Activated T-helper 1 cell treated with anti-CD3 and anti-CD28 coated beads, Interleukin-12 subunit alpha, Interleukin-12 subunit beta, Interleukin-2, Interleukin-4 antibody, amounts not matched to agents 30 ng/mL and 10 ng/mL and 1 ng/mL, durations not matched to agents 14 hours and 24 hours and 36 hours (primary cell): ENCODE results near the gene AKNA. TPM values are rescaled to one million over a fixed set of nuclear protein-coding genes. Genes with fewer than 3 reads are reported as not detected.

Experiments
- DNase-seq: peaks from one replicate; pipeline ENCODE4 v3.0.0; 2021; ENCODE audit warnings: low spot score
- H3K27ac Mint-ChIP-seq: one replicate; pipeline ENCODE4 v1.8.0; 2021; ENCODE audit warnings: mild to moderate bottlenecking, mixed read lengths
- H3K27me3 Mint-ChIP-seq: one replicate; pipeline ENCODE4 v1.8.0; 2022; ENCODE audit warnings: mild to moderate bottlenecking, moderate library complexity, mixed read lengths; ENCODE audit not compliant: insufficient read depth
- H3K36me3 Mint-ChIP-seq: one replicate; pipeline ENCODE4 v1.8.0; 2021; ENCODE audit warnings: low read depth, mixed read lengths
- H3K4me1 Mint-ChIP-seq: one replicate; pipeline ENCODE4 v1.8.0; 2021; ENCODE audit warnings: low read depth, mixed read lengths
- H3K4me3 Mint-ChIP-seq: one replicate; pipeline ENCODE4 v1.8.0; 2021; ENCODE audit warnings: mild to moderate bottlenecking, moderate library complexity, mixed read lengths
- H3K9me3 Mint-ChIP-seq: one replicate; pipeline ENCODE4 v1.8.0; 2021; ENCODE audit warnings: mixed read lengths
- intact Hi-C: fragments of 100-400 bp; cut with micrococcal nuclease; formaldehyde crosslinking; loops from one replicate; pipeline ENCODE4 v1.15.1; 2024
- total RNA-seq: library from RNA; stranded (reverse); gene quantifications from 2 replicates; pipeline ENCODE4 v1.2.3, GENCODE V29; 2022

The AKNA gene, protein sequence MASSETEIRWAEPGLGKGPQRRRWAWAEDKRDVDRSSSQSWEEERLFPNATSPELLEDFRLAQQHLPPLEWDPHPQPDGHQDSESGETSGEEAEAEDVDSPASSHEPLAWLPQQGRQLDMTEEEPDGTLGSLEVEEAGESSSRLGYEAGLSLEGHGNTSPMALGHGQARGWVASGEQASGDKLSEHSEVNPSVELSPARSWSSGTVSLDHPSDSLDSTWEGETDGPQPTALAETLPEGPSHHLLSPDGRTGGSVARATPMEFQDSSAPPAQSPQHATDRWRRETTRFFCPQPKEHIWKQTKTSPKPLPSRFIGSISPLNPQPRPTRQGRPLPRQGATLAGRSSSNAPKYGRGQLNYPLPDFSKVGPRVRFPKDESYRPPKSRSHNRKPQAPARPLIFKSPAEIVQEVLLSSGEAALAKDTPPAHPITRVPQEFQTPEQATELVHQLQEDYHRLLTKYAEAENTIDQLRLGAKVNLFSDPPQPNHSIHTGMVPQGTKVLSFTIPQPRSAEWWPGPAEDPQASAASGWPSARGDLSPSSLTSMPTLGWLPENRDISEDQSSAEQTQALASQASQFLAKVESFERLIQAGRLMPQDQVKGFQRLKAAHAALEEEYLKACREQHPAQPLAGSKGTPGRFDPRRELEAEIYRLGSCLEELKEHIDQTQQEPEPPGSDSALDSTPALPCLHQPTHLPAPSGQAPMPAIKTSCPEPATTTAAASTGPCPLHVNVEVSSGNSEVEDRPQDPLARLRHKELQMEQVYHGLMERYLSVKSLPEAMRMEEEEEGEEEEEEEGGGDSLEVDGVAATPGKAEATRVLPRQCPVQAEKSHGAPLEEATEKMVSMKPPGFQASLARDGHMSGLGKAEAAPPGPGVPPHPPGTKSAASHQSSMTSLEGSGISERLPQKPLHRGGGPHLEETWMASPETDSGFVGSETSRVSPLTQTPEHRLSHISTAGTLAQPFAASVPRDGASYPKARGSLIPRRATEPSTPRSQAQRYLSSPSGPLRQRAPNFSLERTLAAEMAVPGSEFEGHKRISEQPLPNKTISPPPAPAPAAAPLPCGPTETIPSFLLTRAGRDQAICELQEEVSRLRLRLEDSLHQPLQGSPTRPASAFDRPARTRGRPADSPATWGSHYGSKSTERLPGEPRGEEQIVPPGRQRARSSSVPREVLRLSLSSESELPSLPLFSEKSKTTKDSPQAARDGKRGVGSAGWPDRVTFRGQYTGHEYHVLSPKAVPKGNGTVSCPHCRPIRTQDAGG (N-terminal part only)
- 178 and 182 TPM in 2 replicates for total RNA-seq

DNA sequence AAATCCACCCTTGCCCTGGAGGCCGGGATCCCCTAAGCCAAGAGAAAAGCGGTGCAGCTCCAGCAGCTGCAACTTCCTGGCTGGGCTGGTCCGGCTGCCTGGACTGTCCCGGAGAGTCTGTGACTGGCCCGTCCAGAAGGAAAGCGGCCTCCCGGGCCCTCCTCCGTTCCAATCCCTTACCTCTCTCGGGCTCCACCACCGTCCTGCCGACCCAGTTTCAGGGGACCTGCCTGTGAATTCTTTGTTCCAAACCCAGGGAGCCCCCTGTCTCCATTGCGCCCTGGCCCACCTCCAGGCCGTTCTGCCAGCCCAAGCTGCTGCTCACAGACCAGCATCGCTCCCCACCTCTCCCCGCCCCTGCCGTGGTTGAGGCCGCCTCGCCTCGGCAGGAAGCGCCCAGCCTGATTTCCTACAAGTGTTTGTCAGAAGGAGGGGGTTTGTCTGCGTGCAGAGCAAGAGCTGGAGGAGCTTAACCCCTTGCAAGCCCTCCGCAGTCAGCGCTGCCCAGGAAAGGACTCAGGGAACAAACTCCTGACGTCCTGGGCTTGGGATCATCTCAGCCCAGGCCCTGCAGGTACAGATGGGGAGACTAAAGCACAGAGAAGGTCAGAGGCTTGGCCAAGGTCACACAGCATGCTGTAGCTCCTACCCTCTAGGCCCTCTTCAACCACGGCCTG is at the start of gene AKNA:
TSS of gene AKNA (minus strand) at position 303 of the 677 bp plus-strand sequence. CDS start 6,649 bp downstream, outside the sequence.
- peak; percentile 83 for DNase-seq
- H3K4me3 Mint-ChIP-seq = peak within 1 kb of the TSS; percentile 90
- H3K27ac Mint-ChIP-seq = peak within 1 kb of the TSS; percentile 93
- H3K4me1 Mint-ChIP-seq = peaks cover 73% of the 10 kb centered on the region
- H3K9me3 Mint-ChIP-seq = no peaks in the 10 kb centered on the region
- no peaks in the 10 kb centered on the region for H3K27me3 Mint-ChIP-seq
- peaks cover 54% of the 10 kb centered on the region for H3K36me3 Mint-ChIP-seq
- intact Hi-C loops = loop anchor here (1.0 to 10.0 kb wide), 9 partner anchors 10 to 1113 kb away; partner anchors contain the start of genes C9orf43, CDC26, KIF12 and POLE3

DNA sequence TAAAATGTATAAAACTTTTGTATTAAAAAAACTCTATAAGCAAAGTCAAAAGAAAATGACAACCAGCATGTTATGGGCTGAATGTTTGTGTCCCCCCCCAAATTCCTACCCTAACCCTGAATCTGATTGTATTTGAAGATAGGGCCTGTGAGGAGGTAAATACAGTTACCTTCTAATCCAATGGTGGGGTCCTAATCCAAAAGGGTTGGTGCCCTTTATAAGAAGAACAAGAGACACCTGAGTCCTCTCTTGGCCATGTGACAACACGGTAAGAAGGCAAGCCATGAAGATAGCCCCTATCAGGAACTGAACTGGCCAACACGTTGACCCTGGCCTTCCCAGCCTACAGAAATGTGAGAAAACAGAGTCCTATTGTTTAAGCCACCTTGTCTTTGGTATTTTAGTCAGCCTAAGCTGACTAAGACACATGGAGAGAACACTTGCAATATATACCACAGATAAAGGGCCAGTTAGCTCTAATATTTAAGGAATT is 49.7 kb upstream of the AKNA start:
- Mint-ChIP-seq H3K27me3 (peaks cover 2% of the 10 kb centered on the region), H3K27ac (no peak overlapping the region), H3K4me1 (peaks cover 5% of the 10 kb centered on the region), H3K9me3 (no peaks in the 10 kb centered on the region), H3K36me3 (no peaks in the 10 kb centered on the region), H3K4me3 (no peak overlapping the region)
- intact Hi-C loops = no loop called here
- no peak for DNase-seq

GRCh38 chr9:114434878-114435311 is 47.1 kb upstream of the AKNA start:
- H3K4me3 Mint-ChIP-seq = no peak overlapping the region
- intact Hi-C loops = loop anchor here (1.0 kb wide), 2 partner anchors 72 to 218 kb away; no protein-coding TSS in a partner anchor
- no peak for DNase-seq
- no peaks in the 10 kb centered on the region for H3K36me3 Mint-ChIP-seq
- peaks cover 5% of the 10 kb centered on the region for H3K4me1 Mint-ChIP-seq
- no peaks in the 10 kb centered on the region for H3K9me3 Mint-ChIP-seq
- peaks cover 5% of the 10 kb centered on the region for H3K27me3 Mint-ChIP-seq
- no peak overlapping the region for H3K27ac Mint-ChIP-seq

DNA sequence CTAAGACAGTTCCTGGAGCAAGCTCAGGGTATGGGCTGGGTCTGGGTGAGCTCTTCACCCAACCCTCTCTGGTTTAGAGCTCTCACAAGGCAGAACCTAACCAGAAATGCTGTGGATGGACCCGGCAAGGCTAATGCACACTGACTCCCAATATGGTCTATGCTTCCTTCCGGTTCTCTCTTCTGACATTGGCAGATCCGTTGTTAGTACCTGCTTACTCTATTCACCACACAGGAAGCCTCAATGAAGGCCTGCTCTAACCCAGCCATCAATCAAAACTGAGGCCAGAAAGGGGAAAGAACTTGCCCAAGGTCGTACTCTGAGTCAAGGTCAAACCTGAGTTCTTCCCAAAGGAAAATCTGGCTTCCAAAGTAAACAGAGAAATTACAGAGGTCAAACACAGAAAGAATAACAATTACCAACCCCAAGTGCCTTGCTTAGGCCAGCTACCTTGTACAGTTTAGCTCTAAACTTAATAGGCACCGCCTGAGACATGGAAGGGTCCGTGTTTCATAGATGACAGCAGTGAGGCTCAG is 46.0 kb upstream of the AKNA start:
- DNase-seq = no peak

GRCh38 chr9:114433086-114433485 is 45.3 kb upstream of the AKNA start:
- DNase-seq = no peak
- H3K36me3 Mint-ChIP-seq = no peaks in the 10 kb centered on the region
- H3K4me3 Mint-ChIP-seq = no peak overlapping the region
- H3K27me3 Mint-ChIP-seq = peaks cover 5% of the 10 kb centered on the region
- H3K4me1 Mint-ChIP-seq = peaks cover 5% of the 10 kb centered on the region
- no peaks in the 10 kb centered on the region for H3K9me3 Mint-ChIP-seq
- no peak overlapping the region for H3K27ac Mint-ChIP-seq
- intact Hi-C loops = no loop called here

More for the DNA sequence above, 46.0 kb upstream of the AKNA start:
- Mint-ChIP-seq H3K4me1 (peaks cover 5% of the 10 kb centered on the region), H3K9me3 (no peaks in the 10 kb centered on the region), H3K4me3 (no peak overlapping the region), H3K27ac (no peak overlapping the region), H3K36me3 (no peaks in the 10 kb centered on the region), H3K27me3 (peaks cover 5% of the 10 kb centered on the region)
- intact Hi-C loops = loop anchor here (1.0 kb wide), 2 partner anchors 74 to 220 kb away; no protein-coding TSS in a partner anchor

DNA sequence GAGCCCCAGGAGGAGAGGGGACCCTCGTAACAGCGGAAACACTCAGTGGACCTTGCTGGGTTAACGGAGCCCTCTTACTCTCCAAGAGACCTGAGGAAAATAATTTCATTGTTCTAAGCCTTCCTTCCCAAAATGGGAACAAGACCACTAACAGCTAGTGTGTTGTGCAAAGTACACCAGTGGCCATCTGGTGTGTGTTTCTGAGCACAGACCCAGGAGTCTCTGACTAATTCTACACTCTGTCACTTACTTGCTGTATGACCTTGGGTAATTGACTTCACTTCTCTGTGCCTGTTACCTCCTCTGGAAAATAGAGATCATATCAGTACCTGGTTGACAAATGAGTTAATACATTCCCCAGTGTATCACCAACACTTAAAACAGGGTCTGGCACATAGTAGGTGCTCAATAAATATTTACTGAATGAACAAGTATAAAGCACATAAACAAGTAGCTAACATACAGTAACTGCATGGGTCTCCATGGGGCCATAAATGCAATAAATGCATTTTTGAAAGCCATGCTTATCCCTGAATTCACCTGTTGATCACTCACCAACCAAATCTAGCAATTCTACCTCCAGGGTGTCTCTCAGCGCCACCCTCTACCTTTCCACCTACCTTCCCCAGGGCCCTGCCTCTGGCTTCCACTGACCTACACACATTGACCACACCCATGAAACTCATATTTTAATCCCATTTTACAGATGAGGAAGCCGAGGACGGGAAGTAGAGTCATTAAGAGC is 44.7 kb upstream of the AKNA start:
- intact Hi-C loops = no loop called here
- H3K9me3 Mint-ChIP-seq = no peaks in the 10 kb centered on the region
- peaks cover 5% of the 10 kb centered on the region for H3K27me3 Mint-ChIP-seq
- no peak overlapping the region for H3K27ac Mint-ChIP-seq
- H3K36me3 Mint-ChIP-seq = no peaks in the 10 kb centered on the region
- no peak overlapping the region for H3K4me3 Mint-ChIP-seq
- peaks cover 5% of the 10 kb centered on the region for H3K4me1 Mint-ChIP-seq
- DNase-seq = no peak

DNA sequence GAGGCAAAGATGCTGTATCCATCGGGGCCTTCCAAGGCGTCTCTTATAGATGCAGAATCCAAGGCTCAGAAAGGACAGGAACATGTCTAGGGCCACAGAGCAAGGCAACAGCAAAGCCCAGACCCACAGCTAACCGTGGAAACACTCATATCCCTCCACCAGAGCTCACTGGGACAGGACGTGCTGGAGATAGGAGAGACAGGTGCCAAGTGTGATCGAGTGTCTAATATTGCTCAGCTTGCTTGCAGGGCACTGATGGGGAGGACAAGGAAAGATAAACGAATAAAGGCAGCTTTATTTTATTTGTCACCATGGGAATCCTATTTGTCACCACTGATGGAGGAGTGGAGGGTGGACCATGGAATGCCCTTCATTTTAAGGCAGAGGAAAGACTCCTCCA is 44.0 kb upstream of the AKNA start:
- H3K27ac Mint-ChIP-seq = no peak overlapping the region
- peaks cover 9% of the 10 kb centered on the region for H3K27me3 Mint-ChIP-seq
- peaks cover 5% of the 10 kb centered on the region for H3K4me1 Mint-ChIP-seq
- no peaks in the 10 kb centered on the region for H3K9me3 Mint-ChIP-seq
- intact Hi-C loops = no loop called here
- H3K36me3 Mint-ChIP-seq = no peaks in the 10 kb centered on the region
- no peak overlapping the region for H3K4me3 Mint-ChIP-seq
- DNase-seq = no peak

DNA sequence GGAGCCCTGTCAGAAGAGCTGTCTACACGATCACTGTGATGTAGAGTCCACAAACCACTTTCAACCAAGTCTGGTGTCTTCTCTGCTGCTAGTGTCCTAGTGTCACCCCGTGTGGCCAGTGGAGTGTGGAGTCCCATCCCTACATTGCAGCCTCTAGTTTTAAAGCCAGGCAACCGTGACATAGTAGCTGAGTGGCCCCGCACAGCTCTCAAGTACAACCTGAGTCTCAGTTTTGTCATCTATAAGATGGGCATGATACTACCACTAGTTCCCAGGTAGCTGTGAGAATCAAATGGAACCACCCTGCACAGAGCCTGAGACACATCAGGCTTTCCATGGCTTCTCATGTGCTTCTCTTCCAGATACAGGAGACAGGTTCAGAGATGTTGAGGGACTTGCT is 43.2 kb upstream of the AKNA start:
- H3K36me3 Mint-ChIP-seq = no peaks in the 10 kb centered on the region
- peaks cover 5% of the 10 kb centered on the region for H3K4me1 Mint-ChIP-seq
- peaks cover 9% of the 10 kb centered on the region for H3K27me3 Mint-ChIP-seq
- DNase-seq = no peak
- H3K27ac Mint-ChIP-seq = no peak overlapping the region
- no peak overlapping the region for H3K4me3 Mint-ChIP-seq
- no peaks in the 10 kb centered on the region for H3K9me3 Mint-ChIP-seq
- intact Hi-C loops = no loop called here

- H3K36me3 Mint-ChIP-seq = no peaks in the 10 kb centered on the region
- no peak overlapping the region for H3K27ac Mint-ChIP-seq
- no peaks in the 10 kb centered on the region for H3K9me3 Mint-ChIP-seq
- peaks cover 9% of the 10 kb centered on the region for H3K27me3 Mint-ChIP-seq
- no peak for DNase-seq
- H3K4me1 Mint-ChIP-seq = peaks cover 5% of the 10 kb centered on the region
- intact Hi-C loops = no loop called here
- H3K4me3 Mint-ChIP-seq = no peak overlapping the region
Observed at GRCh38 chr9:114430457-114430856, 42.7 kb upstream of the AKNA start.

DNA sequence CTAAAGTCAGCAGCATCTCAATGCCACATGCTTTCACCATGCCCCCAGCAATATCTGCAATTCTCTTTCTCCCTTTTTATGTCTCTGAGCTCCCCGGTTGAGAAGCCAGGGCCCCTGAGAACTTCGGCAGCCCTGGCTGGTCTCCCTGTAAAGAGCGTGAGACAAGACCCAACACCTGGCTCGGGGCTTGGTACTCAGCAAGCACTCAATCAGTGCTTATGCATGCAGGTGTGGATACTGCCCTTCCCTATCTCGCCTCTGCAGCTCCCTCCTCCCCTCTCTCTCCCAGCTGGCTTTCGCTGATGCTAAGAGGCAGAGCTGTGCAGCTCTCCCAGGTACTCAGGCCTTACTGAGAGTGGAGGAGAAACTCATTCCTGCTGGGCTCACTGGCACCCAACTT is 41.7 kb upstream of the AKNA start:
- Mint-ChIP-seq H3K4me3 (no peak overlapping the region), H3K36me3 (no peaks in the 10 kb centered on the region), H3K9me3 (no peaks in the 10 kb centered on the region), H3K27me3 (peaks cover 9% of the 10 kb centered on the region), H3K27ac (no peak overlapping the region), H3K4me1 (peaks cover 5% of the 10 kb centered on the region)
- no peak for DNase-seq
- intact Hi-C loops = no loop called here

GRCh38 chr9:114428466-114428865 is 40.7 kb upstream of the AKNA start:
- Mint-ChIP-seq H3K4me3 (no peak overlapping the region), H3K27ac (no peak overlapping the region), H3K36me3 (no peaks in the 10 kb centered on the region), H3K27me3 (peaks cover 9% of the 10 kb centered on the region), H3K4me1 (no peaks in the 10 kb centered on the region), H3K9me3 (no peaks in the 10 kb centered on the region)
- DNase-seq = no peak
- intact Hi-C loops = no loop called here
